Endothelial cell (in vitro differentiated cells): Measurements from ENCODE around the gene ETDA. TPM values are rescaled to one million over a fixed set of nuclear protein-coding genes. Genes with fewer than 3 reads are reported as not detected.
"Not testable (repeated sequence)": the region's sequence is repeated elsewhere in the genome, so short reads cannot be mapped to it uniquely, and the experiment has no call there.

ENCODE experiments used
- DNase-seq: peaks from one replicate; pipeline ENCODE4 v3.0.0; 2021; ENCODE audit warnings: low spot score
- H3K27ac Mint-ChIP-seq: one replicate; pipeline ENCODE4 v1.8.0; 2021; ENCODE audit warnings: mixed read lengths, inconsistent platforms; ENCODE audit not compliant: unreplicated experiment
- H3K27me3 Mint-ChIP-seq: one replicate; pipeline ENCODE4 v1.8.0; 2021; ENCODE audit warnings: mild to moderate bottlenecking, moderate library complexity, mixed read lengths, inconsistent platforms; ENCODE audit not compliant: unreplicated experiment
- H3K36me3 Mint-ChIP-seq: one replicate; pipeline ENCODE4 v1.8.0; 2021; ENCODE audit warnings: mild to moderate bottlenecking, low read depth, mixed read lengths, inconsistent platforms; ENCODE audit not compliant: unreplicated experiment
- H3K4me1 Mint-ChIP-seq: one replicate; pipeline ENCODE4 v1.8.0; 2021; ENCODE audit warnings: mild to moderate bottlenecking, mixed read lengths, inconsistent platforms; ENCODE audit not compliant: unreplicated experiment
- H3K4me3 Mint-ChIP-seq: one replicate; pipeline ENCODE4 v1.8.0; 2021; ENCODE audit warnings: mild to moderate bottlenecking, mixed read lengths, inconsistent platforms; ENCODE audit not compliant: unreplicated experiment
- H3K9me3 Mint-ChIP-seq: one replicate; pipeline ENCODE4 v1.8.0; 2021; ENCODE audit warnings: mixed read lengths, inconsistent platforms; ENCODE audit not compliant: unreplicated experiment
- long read RNA-seq: library from polyadenylated mRNA; unstranded; transcript quantifications from one replicate; pipeline ENCODE4 v2.0.0, GENCODE V29; 2020; ENCODE audit not compliant: unreplicated experiment
- total RNA-seq: library from RNA; stranded (reverse); fragmentation: NEBNext Ultra II Directional; extraction: Animal tissue kit (Norgen Biotek cat#: 25700); gene quantifications from one replicate; pipeline ENCODE4 v1.2.1, GENCODE V29; 2021; ENCODE audit not compliant: unreplicated experiment
- TF ChIP-seq, protein P1 (sequence below): fragments of 200-600 bp; sonication (generic); IDR thresholded peaks from one replicate; pipeline ENCODE4 v1.5.0; 2021; ENCODE audit warnings: antibody characterized with exemption; ENCODE audit not compliant: unreplicated experiment

The ETDA gene
- not detected for total RNA-seq
- long read RNA-seq, result 0 reads

DNA sequence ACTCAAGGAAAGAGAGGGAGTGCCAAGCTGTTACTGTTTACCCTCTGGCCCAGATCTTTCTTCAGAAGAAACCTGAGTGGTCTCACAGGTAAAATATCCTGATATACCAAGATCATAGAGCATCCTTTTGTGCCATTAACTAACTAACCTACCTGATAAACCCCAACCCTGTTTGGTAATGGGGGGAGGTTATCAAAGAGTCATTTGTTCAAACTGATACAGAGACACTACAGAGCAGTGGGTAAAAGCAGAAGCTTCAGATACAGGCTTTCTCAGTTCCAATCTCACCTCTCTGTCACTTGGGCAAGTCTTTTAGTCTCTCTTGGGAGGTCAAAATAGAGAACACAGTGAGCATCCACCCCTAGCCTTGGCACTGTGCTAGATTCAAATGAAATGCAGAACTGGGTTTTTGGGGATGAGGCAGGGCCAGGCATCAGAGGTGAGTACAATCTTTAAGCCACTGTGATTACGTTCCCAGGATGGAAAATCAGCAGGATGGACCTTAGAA, at the start of gene ETDA:
ETDA (plus strand) TSS at position 51 of the 508 bp plus-strand sequence. CDS start 1,216 bp downstream, outside the sequence.
- not testable (repeated sequence) for H3K27me3 Mint-ChIP-seq

GRCh38 chrX:135206427-135206826, 45.4 kb upstream of the ETDA start:
- not testable (repeated sequence) for H3K36me3 Mint-ChIP-seq, H3K4me3 Mint-ChIP-seq, H3K4me1 Mint-ChIP-seq, H3K9me3 Mint-ChIP-seq, H3K27ac Mint-ChIP-seq, H3K27me3 Mint-ChIP-seq
- DNase-seq, result peak; percentile 37
- TF ChIP-seq, protein P1, sequence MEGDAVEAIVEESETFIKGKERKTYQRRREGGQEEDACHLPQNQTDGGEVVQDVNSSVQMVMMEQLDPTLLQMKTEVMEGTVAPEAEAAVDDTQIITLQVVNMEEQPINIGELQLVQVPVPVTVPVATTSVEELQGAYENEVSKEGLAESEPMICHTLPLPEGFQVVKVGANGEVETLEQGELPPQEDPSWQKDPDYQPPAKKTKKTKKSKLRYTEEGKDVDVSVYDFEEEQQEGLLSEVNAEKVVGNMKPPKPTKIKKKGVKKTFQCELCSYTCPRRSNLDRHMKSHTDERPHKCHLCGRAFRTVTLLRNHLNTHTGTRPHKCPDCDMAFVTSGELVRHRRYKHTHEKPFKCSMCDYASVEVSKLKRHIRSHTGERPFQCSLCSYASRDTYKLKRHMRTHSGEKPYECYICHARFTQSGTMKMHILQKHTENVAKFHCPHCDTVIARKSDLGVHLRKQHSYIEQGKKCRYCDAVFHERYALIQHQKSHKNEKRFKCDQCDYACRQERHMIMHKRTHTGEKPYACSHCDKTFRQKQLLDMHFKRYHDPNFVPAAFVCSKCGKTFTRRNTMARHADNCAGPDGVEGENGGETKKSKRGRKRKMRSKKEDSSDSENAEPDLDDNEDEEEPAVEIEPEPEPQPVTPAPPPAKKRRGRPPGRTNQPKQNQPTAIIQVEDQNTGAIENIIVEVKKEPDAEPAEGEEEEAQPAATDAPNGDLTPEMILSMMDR, result peak; percentile 37

More for the DNA sequence above, at the start of gene ETDA:
- DNase-seq, H3K4me3 Mint-ChIP-seq, H3K9me3 Mint-ChIP-seq, H3K27ac Mint-ChIP-seq, H3K4me1 Mint-ChIP-seq, H3K36me3 Mint-ChIP-seq: not testable (repeated sequence)

GRCh38 chrX:135213200-135213844, 38.5 kb upstream of the ETDA start:
- H3K36me3 Mint-ChIP-seq, result peaks cover 4% of the 10 kb centered on the region
- DNase-seq, result no peak
- H3K4me3 Mint-ChIP-seq, result no peak overlapping the region
- no peaks in the 10 kb centered on the region for H3K9me3 Mint-ChIP-seq
- H3K27ac Mint-ChIP-seq, result no peak overlapping the region
- no peaks in the 10 kb centered on the region for H3K4me1 Mint-ChIP-seq
- peaks cover 2% of the 10 kb centered on the region for H3K27me3 Mint-ChIP-seq
- TF ChIP-seq, protein P1, result no peak

DNA sequence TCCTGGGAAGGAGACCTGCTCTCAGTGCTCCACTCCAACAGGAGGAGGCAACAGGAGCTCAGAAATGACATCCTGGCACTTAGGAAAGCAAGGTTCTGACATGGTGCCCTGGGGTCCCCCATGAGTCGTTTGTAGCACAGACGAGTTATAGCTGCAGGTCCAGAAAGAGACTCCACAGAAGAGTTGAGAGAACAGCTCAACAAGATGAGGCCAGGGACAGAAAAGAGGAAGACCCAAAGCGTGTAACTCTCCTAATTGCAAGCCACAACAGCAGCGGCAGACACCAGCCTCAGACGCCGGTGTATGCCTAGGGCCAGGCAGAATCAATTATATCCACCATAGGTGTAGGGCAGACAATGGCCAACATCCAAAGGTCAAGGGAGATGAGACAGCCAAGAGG, 5.9 kb upstream of the ETDA start:
- H3K4me3 Mint-ChIP-seq, H3K9me3 Mint-ChIP-seq, H3K27ac Mint-ChIP-seq, DNase-seq, H3K4me1 Mint-ChIP-seq, H3K36me3 Mint-ChIP-seq, H3K27me3 Mint-ChIP-seq: not testable (repeated sequence)

DNA sequence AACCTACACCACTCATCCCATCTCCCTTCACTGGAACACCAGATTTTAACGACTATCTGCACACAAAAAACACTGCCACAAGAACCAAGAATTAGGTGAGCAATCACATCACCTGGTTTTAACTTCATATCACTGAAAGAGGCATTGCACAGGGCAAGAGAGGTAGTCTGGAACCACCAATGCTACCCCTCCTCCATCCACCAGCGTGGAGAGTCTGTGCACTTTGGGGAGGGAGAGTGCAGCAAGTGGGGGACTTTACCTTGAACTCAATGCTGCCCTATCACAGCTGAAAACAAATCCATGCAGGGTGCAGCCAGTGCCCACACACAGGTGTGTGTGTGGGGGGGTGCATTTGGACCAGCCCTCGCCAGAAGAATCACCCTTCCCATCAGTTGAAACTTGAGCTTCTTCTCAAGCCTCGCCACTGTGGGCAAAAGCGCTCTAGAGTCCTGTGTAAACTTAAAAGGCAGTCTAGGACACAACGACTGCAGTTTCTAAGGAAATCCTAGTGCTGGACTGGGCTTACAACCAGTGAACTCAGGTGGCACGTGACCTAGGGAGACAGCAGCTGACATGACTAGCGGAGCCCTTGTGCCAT, 4.3 kb downstream of the ETDA start:
- DNase-seq, H3K9me3 Mint-ChIP-seq, H3K27me3 Mint-ChIP-seq, H3K4me3 Mint-ChIP-seq, H3K27ac Mint-ChIP-seq, H3K4me1 Mint-ChIP-seq, H3K36me3 Mint-ChIP-seq: not testable (repeated sequence)

DNA sequence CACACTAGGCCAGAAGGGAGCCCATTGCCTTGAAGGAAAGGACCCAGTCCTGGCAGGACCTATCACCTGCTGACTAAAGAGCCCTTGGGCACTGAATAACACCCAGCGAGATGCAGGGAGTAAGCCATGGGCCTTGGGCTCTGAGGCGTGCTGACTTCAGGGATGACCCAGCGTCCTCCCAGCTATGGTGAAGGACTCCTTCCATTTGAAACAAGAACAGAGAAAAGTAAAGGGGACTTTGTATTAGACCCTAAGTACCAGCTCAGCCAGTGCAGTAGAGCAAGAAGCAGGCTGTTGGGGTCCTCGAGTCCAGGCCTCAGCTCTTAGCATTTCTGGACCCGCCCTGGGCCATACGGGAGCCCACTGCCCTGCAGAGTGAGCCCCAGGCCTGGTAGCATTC, 5.1 kb downstream of the ETDA start:
- H3K27ac Mint-ChIP-seq, result no peak overlapping the region
- H3K36me3 Mint-ChIP-seq, result no peaks in the 10 kb centered on the region
- no peaks in the 10 kb centered on the region for H3K4me1 Mint-ChIP-seq
- TF ChIP-seq, protein P1, result no peak
- H3K9me3 Mint-ChIP-seq, result no peaks in the 10 kb centered on the region
- DNase-seq, result no peak
- peaks cover 1% of the 10 kb centered on the region for H3K27me3 Mint-ChIP-seq
- H3K4me3 Mint-ChIP-seq, result no peak overlapping the region
